Stomach (tissue), 4 donors: ENCODE measurements around the gene ZNF622.

ENCODE experiments used
- CTCF ChIP-seq, 7 experiments: fragments of 450-650 bp in 4 of 7; fragments of 200-600 bp in 3 of 7; sonication (generic) in 3 of 7; IDR thresholded peaks; one replicate each; pipeline ENCODE4 v1.5.1; 2016 to 2019; ENCODE audit warnings: antibody characterized with exemption in 7 of 7, control low read depth in 2 of 7, mild to moderate bottlenecking in 1 of 7
- POLR2A ChIP-seq, 4 donors: fragments of 450-650 bp; IDR thresholded peaks; one replicate each; pipeline ENCODE4 v1.6.1; 2016; ENCODE audit warnings: antibody characterized with exemption in 4 of 4, control low read depth in 2 of 4, mild to moderate bottlenecking in 1 of 4, moderate library complexity in 1 of 4
- POLR2AphosphoS5 ChIP-seq, 3 donors: sonication (generic); formaldehyde crosslinking; IDR thresholded peaks; one replicate each; pipeline ENCODE4 v1.6.1; 2016; ENCODE audit warnings: antibody characterized with exemption in 3 of 3

GRCh38 chr5:16456103-16456832 lies 9.3 kb downstream of the ZNF622 start:
- TF ChIP-seq CTCF (IDR thresholded peaks at IDR 0.05), result peak in 5 of 7 experiments; percentile 37 to 69 (median 58)
- no peak for TF ChIP-seq POLR2AphosphoS5 (IDR thresholded peaks at IDR 0.05)
- TF ChIP-seq POLR2A (IDR thresholded peaks at IDR 0.05), result no peak
